HG02588 (cell line): ENCODE measurements around the gene MTAP.
A peak's percentile ranks its signal among the peaks of the same experiment; 100 is the strongest.
"Not testable (repeated sequence)": the region's sequence is repeated elsewhere in the genome, so short reads cannot be mapped to it uniquely, and the experiment has no call there.

ENCODE experiments used
- ATAC-seq: cut with Tn5 transposase; IDR thresholded peaks from one replicate; pipeline ENCODE4 v1.9.1; 2021; ENCODE audit warnings: mild to moderate bottlenecking, moderate library complexity; ENCODE audit not compliant: unreplicated experiment

The MTAP gene

GRCh38 chr9:21906213-21906612 is 103.8 kb downstream of the MTAP start:
- no peak for ATAC-seq

- no peak for ATAC-seq
Measured at GRCh38 chr9:21906881-21907280, 104.4 kb downstream of the MTAP start.

GRCh38 chr9:21919377-21920362 is 117.2 kb downstream of the MTAP start:
- ATAC-seq = no peak

- no peak for ATAC-seq
Measured at GRCh38 chr9:21923694-21924093, 121.3 kb downstream of the MTAP start.

GRCh38 chr9:21927752-21928151 is 125.3 kb downstream of the MTAP start:
- no peak for ATAC-seq

GRCh38 chr9:21931428-21931827 is 129.0 kb downstream of the MTAP start:
- ATAC-seq = no peak

- ATAC-seq = no peak
Measured at GRCh38 chr9:21933281-21933680, 130.8 kb downstream of the MTAP start.

GRCh38 chr9:21933865-21934264 is 131.4 kb downstream of the MTAP start:
- no peak for ATAC-seq

GRCh38 chr9:21935631-21936030 is 133.2 kb downstream of the MTAP start:
- no peak for ATAC-seq

- ATAC-seq = no peak
Measured at GRCh38 chr9:21936161-21936560, 133.7 kb downstream of the MTAP start.

GRCh38 chr9:21941337-21941995 is 139.0 kb downstream of the MTAP start:
- ATAC-seq = no peak

- no peak for ATAC-seq
Measured at GRCh38 chr9:21943464-21943863, 141.0 kb downstream of the MTAP start.

- ATAC-seq = no peak
Measured at GRCh38 chr9:21945606-21946005, 143.2 kb downstream of the MTAP start.

GRCh38 chr9:21958833-21959232 is 156.4 kb downstream of the MTAP start:
- no peak for ATAC-seq

GRCh38 chr9:21959268-21959667 is 156.8 kb downstream of the MTAP start:
- ATAC-seq = not testable (repeated sequence)

GRCh38 chr9:21961569-21961968 is 159.1 kb downstream of the MTAP start:
- no peak for ATAC-seq

GRCh38 chr9:21964925-21965385 is 162.5 kb downstream of the MTAP start:
- ATAC-seq = peak; percentile 51

GRCh38 chr9:21965401-21965951 is 163.0 kb downstream of the MTAP start:
- ATAC-seq = peak; percentile 76

GRCh38 chr9:21966140-21966851 is 163.9 kb downstream of the MTAP start:
- no peak for ATAC-seq

- ATAC-seq = no peak
Measured at GRCh38 chr9:21967169-21967568, 164.7 kb downstream of the MTAP start.

GRCh38 chr9:21967702-21968101 is 165.3 kb downstream of the MTAP start:
- ATAC-seq = no peak
